ENCODE measurements around the gene MTA3.
"Not testable (repeated sequence)": the region's sequence is repeated elsewhere in the genome, so short reads cannot be mapped to it uniquely, and the experiment has no call there.

Gene MTA3

DNA sequence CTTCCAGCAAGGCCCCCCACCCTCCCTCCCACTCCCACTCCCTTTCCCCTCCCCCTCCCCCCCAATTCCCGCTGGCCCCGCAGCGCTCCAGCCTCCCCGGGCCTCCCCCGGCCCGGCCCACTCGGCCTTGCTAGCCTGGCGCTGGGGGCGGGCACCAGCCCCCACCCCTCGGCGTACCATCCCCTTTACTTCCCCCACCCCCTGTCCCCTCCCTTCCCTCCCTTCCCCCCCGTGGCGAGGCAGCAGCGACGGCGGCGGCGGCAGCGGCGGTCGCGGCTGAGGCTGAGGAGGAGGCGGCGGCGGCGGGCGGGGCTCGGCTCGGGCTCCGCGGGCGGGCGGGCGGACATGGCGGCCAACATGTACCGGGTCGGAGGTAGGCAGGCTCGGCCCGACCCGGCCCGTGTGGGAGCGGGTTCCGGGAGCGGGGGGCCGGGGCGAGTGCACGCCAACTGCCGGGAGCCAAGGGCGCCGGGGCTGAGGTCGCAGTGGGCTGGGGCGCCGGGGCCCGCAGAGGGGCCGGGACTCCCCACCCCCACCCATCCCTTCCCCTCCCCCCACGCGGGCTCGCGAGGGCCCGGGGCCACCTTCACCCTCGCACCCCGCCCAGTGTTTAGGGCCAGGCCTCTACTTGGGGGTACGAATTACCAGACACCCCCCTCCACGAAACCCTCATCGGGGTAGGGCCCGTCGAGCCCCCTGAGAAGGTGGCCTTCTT, at the start of gene MTA3:
Gene MTA3 (plus strand): TSS at position 232 of the 715 bp plus-strand sequence. CDS start 114 bp downstream, at position 346.
- DNase-seq, result peak; percentile 16 to 68 (median 24)

- no peak for DNase-seq
Observed at GRCh38 chr2:42519624-42520023, 48.8 kb upstream of the MTA3 start.

- no peak for DNase-seq
Observed at GRCh38 chr2:42522035-42522434, 46.4 kb upstream of the MTA3 start.

GRCh38 chr2:42523341-42523740, 45.1 kb upstream of the MTA3 start:
- DNase-seq, result peak in 1 of 4 experiments; percentile 2

- no peak for DNase-seq
Observed at GRCh38 chr2:42532397-42532796, 36.0 kb upstream of the MTA3 start.

DNA sequence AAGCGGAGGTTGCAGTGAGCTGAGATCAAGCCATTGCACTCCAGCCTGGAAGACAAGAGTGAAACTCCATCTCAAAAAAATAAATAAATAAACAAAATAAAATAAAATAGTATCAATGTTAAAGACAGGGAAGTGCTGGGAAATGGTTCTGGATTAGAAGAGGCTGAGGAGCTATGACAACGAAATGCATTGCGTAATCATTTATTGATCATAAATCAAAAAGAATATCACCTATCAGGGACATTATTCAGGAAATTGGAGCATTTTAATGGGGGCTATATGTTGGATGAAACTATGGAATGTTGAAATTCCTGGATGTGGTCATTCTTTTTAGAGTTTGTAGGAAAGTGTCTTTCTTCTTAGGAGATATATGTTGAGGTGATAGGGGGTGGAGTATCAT, 30.9 kb upstream of the MTA3 start:
- DNase-seq, result no peak

GRCh38 chr2:42542871-42543270, 25.6 kb upstream of the MTA3 start:
- no peak for DNase-seq

GRCh38 chr2:42545023-42545721, 23.3 kb upstream of the MTA3 start:
- no peak for DNase-seq

DNA sequence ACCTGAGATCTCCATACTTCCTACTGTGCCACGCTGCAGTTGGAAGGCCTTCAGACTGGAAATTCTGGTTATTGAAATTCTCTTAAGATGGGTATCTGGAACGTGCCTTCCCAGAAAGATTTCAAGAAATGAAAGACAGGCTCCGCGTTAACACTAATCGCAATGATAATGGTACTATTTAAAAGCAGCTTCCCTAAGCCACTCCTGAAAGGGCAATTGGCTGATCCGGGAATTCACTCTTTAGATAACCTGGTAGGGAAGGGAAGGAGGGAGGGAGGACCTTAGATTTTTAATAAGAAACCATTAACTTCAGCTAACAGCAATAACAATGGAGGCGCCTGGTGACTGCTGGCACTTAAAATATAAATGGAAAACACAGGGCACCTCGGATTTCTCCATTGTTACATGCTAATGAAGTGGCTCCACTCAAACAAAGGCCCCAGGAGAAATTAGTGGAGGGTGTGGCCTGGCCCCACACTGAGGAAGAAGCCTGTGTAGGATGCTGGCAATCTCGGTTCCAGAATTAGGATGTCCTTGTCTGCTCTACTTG, 22.5 kb upstream of the MTA3 start:
- no peak for DNase-seq

GRCh38 chr2:42547014-42547413, 21.4 kb upstream of the MTA3 start:
- DNase-seq, result no peak

- no peak for DNase-seq
Observed at GRCh38 chr2:42547446-42548295, 20.8 kb upstream of the MTA3 start.

DNA sequence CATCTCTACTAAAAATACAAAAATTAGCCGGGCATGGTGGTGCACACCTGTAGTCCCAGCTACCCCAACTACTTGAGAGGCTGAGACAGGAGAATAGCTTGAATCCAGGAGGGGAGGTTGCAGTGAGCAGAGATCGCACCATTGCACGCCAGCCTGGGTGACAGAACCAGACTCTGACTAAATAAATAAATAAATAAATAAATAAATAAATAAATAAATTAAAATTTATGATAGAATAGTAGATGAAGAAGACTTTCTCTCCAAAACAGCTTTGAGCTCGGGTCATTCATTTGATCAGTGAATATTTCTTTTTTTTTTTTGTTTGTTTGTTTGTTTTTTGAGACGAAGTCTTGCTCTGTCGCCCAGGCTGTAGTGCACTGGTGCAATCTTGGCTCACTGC, 17.6 kb upstream of the MTA3 start:
- no peak for DNase-seq

- DNase-seq, result no peak
Observed at GRCh38 chr2:42554392-42554791, 14.0 kb upstream of the MTA3 start.

DNA sequence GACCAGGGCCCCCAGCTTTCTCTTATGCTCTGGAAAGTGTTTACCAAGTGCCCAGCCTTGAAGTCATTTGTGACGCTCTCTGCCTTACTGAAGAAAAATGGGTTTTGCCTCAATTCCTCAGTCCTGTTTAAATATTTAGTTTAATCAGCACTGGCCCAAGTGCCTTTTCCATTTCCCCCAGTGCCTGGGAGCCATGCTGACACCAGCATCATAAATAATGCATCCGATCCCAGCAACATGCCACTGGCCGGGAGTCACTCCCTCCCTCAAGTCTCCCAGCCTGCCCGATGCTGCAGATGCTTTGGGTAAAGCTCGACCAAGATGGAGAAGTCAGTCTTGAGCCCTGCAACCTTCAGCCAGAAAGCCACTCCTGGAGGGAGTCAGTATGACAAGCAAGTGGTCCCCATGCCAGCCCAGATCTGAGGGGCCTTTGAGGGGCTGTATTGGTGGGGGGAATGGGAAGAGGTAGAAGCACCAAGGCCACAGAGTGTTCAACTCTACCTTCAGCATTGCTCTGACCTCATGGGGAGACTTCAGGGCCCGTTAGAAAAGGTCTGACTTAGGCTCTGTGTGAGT, 12.0 kb upstream of the MTA3 start:
- DNase-seq, result no peak

DNA sequence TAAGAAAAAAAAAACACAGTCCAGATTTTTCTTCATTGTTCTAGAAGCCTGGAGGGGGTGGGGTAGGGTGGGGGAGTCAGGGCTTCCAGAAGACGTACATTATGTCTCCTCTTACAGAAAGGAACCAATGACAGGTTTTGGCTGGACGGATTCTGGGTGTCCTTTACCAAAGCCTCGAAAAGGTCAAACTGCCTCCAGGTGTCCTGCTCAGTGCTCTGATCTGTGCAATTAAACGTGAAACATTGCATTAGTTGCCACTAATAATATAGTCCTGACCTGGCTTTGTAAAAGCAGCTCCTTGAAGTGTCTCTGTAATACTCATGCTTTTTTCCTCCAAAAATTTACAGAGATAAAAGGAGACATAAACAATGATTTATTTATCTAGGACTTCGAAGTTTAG, 11.1 kb upstream of the MTA3 start:
- DNase-seq, result no peak

GRCh38 chr2:42558827-42559226, 9.6 kb upstream of the MTA3 start:
- DNase-seq, result no peak

- DNase-seq, result not testable (repeated sequence)
Observed at GRCh38 chr2:42560133-42560532, 8.3 kb upstream of the MTA3 start.

GRCh38 chr2:42560899-42561298, 7.5 kb upstream of the MTA3 start:
- DNase-seq, result no peak

DNA sequence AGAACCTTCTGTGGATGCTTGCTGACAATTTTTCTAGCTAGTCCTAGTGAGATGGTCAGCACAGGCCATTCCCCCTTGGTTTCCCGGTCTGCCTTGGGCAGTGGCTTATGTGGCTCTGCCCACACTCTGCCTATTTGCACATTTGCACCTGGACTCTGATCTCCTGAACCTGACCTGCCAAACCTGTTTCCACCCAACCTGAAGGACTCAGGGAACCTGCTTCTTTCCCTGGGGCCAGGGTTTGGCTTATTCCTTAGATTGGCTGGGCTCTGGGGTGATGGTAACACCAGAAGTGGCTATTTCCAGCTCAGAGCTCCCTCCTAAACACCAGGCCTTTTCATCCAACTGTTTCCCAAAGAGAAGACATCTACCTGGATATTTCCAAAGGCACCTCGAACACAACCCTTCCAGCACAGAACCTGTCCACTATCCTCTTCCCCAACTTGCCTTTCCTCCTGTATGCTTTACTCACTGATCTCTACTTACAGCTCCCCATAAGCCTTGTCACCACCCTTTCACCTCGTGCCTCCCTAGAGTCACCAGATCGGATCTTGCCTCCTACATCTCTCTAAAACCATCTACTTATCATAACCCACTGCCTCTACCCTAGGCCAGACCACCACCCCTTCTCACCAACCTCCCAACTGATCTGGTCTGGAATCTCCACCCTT, 5.8 kb upstream of the MTA3 start:
- no peak for DNase-seq

DNA sequence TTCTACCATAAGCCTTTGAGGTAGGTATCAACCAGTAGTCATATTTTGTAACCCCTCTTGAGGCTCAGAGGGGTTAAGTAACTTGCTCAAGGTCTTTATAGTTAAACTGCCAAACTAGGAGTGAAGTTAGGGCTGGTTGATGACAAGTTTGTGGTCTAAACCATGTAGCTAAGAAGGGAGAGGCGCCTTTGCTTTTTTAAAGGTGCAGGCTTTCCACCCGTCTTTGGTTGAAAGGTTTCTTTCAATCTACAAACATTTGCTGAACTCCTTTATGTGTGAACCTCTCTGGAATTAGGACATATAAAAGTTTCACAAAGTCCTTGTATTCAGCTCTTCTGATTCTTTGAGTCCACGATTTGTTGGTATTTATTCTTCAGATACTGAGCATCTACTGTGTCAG, 2.4 kb upstream of the MTA3 start:
- no peak for DNase-seq

- DNase-seq, result no peak
Observed at GRCh38 chr2:42566837-42567321, 1.6 kb upstream of the MTA3 start.

GRCh38 chr2:42567364-42567763, 1.1 kb upstream of the MTA3 start:
- no peak for DNase-seq
